Transverse colon (tissue), 4 donors: ENCODE data around the gene CCNY.

Experiments used
- CTCF ChIP-seq, 5 experiments: fragments of 200-600 bp in 3 of 5; fragments of 450-650 bp in 2 of 5; sonication (generic) in 3 of 5; IDR thresholded peaks; 1 replicate in 2 of 5; 2 replicates in 3 of 5; pipeline ENCODE4 v1.5.1; 2016 to 2017; ENCODE audit warnings: antibody characterized with exemption in 5 of 5, inconsistent platforms in 3 of 5, mild to moderate bottlenecking in 2 of 5, moderate library complexity in 1 of 5
- POLR2A ChIP-seq: fragments of 450-650 bp; IDR thresholded peaks from one replicate; pipeline ENCODE4 v1.6.1; 2016; ENCODE audit warnings: antibody characterized with exemption, mild to moderate bottlenecking, moderate library complexity
- POLR2AphosphoS5 ChIP-seq, 3 donors: sonication (generic); formaldehyde crosslinking; IDR thresholded peaks; one replicate each; pipeline ENCODE4 v1.6.1; 2016; ENCODE audit warnings: antibody characterized with exemption in 3 of 3

GRCh38 chr10:35605191-35605590 is 268.9 kb downstream of the CCNY start, which contains the start of gene GJD4:
- TF ChIP-seq CTCF (IDR thresholded peaks at IDR 0.05) = no peak
- no peak for TF ChIP-seq POLR2A
- no peak for TF ChIP-seq POLR2AphosphoS5 (IDR thresholded peaks at IDR 0.05)
